Activated T-cell treated with anti-CD3 and anti-CD28 coated beads, Interleukin-2, amount 50 U/mL, for 48 hours (primary cell): ENCODE measurements around the gene INHBB.
A peak's percentile ranks its signal among the peaks of the same experiment; 100 is the strongest.

Source experiments
- DNase-seq, 2 experiments: peaks; one replicate each; pipeline ENCODE4 v3.0.0-alpha.2; 2020

Gene INHBB

DNA sequence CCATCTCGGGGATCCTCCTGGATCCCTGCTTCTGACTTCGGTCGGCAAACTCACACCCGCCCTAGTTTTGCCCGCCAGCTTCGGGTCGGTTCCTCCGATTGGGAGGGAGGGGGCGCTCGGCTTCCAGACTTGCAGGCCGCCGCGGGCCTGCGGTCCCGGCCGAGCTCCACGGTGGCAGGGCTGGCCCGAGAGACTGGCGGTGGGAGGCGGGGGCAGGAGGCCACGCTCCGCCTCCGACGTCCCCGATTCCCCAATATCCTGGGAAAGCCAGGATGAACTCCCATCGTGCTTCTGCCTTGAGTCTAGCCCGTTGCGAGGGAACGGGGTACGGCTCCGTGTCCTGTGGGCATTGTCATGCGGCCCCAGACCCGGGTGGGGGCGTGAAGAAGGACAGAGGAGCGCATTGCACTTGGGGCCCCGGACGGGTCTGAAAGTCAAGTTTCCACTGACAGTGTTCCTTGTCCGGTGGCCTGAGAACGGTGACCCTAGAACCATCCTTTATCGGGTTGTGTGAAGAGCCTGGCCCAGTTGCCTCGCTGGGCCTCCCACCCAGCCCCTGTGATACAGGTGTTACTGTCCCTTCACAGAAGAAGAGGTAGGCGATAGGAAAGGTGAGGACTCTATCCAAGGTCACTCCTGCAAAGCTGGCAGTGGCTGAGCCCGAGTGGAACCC, 2.4 kb upstream of the INHBB start:
- peak; percentile 75 to 79 for DNase-seq

GRCh38 chr2:120344214-120344975, 1.5 kb upstream of the INHBB start:
- DNase-seq: peak in 1 of 2 experiments; percentile 32

DNA sequence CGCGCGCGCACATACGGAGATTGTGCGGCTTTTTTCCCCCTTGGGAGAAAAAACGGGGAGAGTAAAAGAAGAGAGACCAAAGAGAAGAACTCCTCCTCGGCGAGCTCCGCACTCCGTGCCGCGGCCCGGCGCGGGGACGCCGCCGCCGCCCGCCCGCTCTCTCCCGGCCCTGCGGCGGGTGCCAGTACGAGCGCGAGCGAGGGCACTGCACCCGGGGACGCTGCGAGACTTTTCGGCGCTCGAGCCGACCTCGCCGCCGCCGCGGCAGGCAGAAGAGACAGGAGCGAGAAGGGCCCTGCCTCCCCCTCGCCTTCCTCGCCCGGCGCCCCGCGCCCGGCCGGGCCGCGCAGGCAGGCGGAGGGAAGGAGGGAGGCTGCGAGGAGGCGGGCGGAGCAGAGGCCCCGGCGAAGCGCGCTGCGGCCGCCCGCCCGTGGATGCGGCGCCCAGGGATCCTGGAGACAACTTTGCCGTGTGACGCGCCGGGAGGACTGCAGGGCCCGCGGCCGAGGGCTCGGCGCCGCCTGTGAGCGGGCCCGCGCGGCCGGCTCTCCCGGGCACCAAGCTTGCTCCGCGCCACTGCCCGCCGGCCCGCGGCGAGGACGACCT, 857 bp upstream of the INHBB start:
- peak; percentile 57 to 65 for DNase-seq

DNA sequence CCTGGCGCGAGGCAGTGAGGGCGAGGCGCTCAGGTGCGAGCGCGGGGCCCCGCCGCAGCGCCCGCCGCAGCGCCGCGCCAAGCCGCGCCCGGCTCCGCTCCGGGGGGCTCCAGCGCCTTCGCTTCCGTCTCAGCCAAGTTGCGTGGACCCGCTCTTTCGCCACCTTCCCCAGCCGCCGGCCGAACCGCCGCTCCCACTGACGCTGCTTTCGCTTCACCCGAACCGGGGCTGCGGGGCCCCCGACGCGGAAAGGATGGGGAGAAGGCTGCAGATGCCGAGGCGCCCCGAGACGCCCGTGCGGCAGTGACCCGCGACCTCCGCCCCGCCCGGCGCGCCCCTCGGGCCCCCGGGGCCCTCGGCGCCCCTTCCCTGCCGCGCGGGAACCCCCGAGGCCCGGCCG, 328 bp upstream of the INHBB start:
- peak; percentile 28 to 42 for DNase-seq

- DNase-seq: peak; percentile 39 to 40
Observed at GRCh38 chr2:120346667-120347358, 877 bp downstream of the INHBB start.

- DNase-seq: no peak
Observed at GRCh38 chr2:120347396-120348060, 1.6 kb downstream of the INHBB start.

GRCh38 chr2:120348134-120348736, 2.3 kb downstream of the INHBB start:
- no peak for DNase-seq

DNA sequence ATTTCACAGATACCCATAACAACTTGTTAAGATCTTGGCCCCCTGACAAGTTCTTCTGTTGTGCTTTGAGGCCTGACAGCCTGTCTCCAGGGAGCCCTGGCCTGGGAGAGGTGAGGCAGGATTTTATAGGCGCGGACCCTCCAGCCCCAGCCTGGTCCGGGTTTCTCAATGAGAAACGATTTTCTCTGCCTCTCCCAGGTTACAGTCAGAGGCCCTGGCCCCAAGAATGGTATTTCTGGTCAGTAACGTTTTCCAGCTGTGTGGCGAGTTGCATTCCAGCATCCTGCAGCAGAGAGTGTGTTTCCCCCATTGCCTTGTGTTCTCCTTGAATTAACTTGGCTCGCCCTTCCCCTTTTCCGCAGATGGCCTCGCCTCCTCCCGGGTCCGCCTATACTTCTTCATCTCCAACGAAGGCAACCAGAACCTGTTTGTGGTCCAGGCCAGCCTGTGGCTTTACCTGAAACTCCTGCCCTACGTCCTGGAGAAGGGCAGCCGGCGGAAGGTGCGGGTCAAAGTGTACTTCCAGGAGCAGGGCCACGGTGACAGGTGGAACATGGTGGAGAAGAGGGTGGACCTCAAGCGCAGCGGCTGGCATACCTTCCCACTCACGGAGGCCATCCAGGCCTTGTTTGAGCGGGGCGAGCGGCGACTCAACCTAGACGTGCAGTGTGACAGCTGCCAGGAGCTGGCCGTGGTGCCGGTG, 3.0 kb downstream of the INHBB start:
- no peak for DNase-seq

DNA sequence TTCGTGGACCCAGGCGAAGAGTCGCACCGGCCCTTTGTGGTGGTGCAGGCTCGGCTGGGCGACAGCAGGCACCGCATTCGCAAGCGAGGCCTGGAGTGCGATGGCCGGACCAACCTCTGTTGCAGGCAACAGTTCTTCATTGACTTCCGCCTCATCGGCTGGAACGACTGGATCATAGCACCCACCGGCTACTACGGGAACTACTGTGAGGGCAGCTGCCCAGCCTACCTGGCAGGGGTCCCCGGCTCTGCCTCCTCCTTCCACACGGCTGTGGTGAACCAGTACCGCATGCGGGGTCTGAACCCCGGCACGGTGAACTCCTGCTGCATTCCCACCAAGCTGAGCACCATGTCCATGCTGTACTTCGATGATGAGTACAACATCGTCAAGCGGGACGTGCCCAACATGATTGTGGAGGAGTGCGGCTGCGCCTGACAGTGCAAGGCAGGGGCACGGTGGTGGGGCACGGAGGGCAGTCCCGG, 3.5 kb downstream of the INHBB start:
- DNase-seq: no peak

DNA sequence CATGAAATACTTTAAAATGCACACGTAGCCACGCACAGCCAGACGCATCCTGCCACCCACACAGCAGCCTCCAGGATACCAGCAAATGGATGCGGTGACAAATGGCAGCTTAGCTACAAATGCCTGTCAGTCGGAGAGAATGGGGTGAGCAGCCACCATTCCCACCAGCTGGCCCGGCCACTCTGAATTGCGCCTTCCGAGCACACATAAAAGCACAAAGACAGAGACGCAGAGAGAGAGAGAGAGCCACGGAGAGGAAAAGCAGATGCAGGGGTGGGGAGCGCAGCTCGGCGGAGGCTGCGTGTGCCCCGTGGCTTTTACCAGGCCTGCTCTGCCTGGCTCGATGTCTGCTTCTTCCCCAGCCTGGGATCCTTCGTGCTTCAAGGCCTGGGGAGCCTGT, 4.1 kb downstream of the INHBB start:
- no peak for DNase-seq

DNA sequence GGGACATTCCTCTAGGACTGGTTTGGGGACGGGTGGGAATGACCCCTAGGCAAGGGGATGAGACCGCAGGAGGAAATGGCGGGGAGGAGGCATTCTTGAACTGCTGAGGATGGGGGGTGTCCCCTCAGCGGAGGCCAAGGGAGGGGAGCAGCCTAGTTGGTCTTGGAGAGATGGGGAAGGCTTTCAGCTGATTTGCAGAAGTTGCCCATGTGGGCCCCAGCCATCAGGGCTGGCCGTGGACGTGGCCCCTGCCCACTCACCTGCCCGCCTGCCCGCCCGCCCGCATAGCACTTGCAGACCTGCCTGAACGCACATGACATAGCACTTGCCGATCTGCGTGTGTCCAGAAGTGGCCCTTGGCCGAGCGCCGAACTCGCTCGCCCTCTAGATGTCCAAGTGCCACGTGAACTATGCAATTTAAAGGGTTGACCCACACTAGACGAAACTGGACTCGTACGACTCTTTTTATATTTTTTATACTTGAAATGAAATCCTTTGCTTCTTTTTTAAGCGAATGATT, 4.9 kb downstream of the INHBB start:
- DNase-seq: no peak

- DNase-seq: no peak
Observed at GRCh38 chr2:120352696-120353590, 7.0 kb downstream of the INHBB start.

GRCh38 chr2:120353591-120353898, 7.6 kb downstream of the INHBB start:
- DNase-seq: no peak

GRCh38 chr2:120353931-120354330, 8.0 kb downstream of the INHBB start:
- DNase-seq: no peak

DNA sequence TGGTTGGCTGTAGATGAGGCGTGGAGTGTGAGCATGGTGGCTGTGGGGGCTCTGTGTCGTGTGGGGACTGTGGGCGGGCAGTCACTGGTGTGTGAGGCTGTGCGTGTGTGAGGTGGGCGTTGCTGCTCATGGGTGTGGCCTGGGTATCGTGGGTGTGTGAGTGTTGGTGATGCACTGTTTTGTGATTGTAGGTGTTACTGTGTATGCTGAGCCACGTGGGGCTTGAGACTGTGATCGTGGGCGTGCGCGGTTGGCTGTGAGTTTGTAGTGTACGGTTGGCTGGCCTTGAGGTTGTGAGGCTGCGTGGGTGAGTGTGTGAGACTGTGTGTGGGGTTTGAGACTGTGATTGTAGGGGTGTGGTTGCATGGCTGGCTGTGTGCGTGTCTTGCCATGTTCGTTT, 8.5 kb downstream of the INHBB start:
- no peak for DNase-seq

DNA sequence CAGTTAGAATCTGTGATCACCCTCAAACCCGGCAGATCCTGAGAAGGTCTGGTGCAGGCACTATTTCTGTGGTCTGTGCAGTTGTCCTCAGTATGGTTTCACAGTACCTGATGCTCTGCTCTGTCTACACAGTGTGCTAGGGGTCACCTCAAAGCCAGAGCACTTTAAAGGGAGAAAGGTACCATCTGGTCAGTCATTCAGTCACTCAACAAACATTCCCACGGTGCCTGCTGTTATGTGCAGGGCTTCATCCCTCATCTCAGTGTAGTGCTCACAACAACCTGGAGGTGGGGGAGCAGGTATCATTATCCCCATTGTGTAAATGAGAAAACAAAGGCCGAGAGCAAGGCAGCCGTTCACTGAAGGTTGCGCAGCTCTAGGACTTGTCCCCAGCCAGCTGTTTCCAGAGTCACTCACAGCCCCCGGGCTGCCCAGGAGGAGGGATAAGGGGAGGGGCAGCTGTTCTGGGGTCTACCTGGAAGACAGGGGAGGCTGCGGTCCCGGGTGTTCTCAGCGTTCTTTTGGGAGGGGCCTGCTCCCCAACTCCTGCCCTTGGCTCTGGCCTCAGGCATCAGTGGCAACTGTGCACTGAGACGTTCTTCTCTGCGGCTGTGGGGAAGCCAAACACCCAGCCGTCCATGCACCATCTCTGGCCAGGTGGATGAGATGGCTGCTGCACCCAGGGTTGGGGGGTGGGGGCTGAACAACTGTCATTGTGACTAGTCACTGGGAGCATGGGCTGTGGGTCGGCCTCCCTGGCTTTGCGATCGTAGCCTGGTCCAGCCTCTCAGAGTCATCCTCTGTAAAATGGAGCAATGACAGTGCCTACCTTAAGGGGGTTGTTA, 9.2 kb downstream of the INHBB start:
- DNase-seq: no peak

GRCh38 chr2:120355780-120356266, 9.9 kb downstream of the INHBB start:
- no peak for DNase-seq

DNA sequence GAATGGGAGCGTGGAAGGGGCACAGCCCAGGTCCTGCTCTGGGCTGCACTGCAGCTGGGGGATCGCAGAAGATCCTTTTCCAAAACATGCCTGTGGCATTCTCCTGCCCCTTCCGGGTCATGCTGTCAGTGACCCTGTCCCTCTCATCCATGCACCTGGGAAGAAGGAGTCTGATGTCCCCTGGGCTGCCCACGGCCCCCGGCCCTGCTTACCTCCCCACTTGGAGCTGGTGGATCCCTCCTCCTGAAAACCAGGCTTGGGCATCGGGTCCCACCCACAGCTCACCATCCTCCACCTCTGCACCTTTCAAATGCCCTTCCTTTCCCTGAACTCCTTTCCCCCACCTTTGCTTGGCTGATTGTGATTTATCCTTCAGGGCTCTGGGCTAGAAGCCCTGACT, 11.8 kb downstream of the INHBB start:
- DNase-seq: no peak

DNA sequence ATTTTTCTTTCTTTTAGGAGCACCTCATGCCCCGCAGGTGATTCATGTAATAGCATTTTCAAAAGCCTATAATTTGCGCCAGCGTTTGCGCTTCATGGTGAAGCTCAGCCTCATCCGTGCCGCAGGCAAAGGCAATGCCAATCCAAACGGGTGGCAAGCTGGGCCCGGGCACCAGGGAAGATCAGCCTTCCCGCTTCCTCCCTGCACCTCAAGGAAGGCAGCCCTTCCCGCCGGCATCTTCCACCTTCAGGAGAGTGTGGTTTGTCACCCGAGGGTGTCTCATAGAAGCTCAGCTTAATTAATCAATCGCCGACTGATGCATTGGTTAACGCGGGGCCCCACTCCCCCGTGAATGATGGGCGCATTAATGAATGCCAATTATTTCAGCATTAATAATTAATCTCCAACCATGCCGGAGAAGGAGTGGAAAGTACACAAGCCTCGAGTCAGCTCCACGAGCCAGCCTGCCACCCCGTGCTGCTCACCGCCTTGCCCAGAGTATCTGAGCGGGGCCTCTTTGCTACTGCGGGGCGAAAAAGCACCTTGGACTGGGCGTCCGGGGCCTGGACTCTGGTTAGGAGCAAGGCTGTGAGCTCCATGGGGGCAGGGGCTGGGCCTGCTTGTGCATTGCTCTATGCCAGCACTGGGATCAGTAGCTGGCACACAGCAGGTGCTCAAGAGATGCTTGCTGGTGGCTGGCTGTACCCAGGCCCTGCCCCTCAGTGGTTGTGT, 13.0 kb downstream of the INHBB start:
- no peak for DNase-seq
